Measurements from ENCODE around the gene CRACR2B. TPM values are rescaled to one million over a fixed set of nuclear protein-coding genes. Genes with fewer than 3 reads are reported as not detected.

CRACR2B gene
- total and polyA plus RNA-seq, 2 of the 8 experiments (the other 6 are each of a cell fraction or from before 2014, with no cell fraction given): 18.2 to 26.4 TPM

DNA sequence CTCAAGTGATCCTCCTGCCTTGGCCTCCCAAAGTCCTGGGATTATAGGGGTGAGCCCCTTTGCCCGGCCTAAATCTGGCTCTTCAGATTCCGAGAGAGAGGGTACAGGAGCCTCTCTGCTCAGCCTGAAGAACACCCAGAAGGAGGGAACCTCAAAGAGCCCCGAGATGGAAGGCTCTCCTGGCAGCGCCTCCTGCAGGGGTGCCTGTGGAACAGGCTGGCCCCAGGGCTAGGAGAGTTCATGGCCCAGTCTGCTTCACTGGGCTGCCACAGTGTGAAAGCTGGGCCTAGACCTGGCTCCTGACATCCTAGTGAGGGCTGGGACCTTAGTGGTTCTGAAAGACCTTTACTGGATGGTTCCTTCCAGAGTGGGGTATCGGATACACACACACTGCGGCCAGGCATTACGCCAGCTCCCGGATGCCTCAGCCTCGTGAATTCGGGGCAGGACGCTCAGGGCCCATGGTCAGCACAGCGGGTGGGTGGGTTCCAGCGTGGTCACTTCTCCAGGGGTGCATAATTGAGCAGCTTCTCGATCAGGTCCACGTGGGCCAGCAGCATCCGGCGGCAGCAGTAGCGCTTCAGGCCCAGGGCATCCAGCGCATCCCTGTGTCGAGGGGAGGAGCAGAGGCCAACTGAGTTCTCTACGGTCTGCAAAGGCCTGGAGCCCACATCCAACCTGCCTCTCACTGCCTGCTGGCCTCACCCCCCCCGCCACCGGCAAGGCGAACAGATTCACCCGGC is 12.3 kb downstream of the CRACR2B start:
- Histone ChIP-seq H3K79me1 (ENCODE audit: low read depth, low read length) (peaks cover 9% of the 10 kb centered on the region; the same call in 1 of the 2 replicates), H2BK15ac (ENCODE audit: low read length) (no peak overlapping the region), H3K23me2 (ENCODE audit: low read depth, low read length) (peaks cover 20% of the 10 kb centered on the region; the same call in 1 of the 2 replicates), H3K4ac (replicated peaks; ENCODE audit: insufficient read length, low read depth, low read length) (no peak overlapping the region), H3K18ac (ENCODE audit: extremely low read depth, low read length) (no peak overlapping the region), H3K4me2 (ENCODE audit: insufficient read depth in 1 of 2, low read depth in 2 of 2, low read length in 2 of 2) (no peak overlapping the region; a peak in 1 of 4 replicates), H4K20me1 (replicated peaks in 1 of 2; ENCODE audit: control insufficient read depth in 1 of 2, insufficient read depth in 2 of 2, low read length in 2 of 2) (peaks cover 5 to 38% of the 10 kb centered on the region in 2 experiments), H2BK5ac (ENCODE audit: low read depth, low read length) (no peak overlapping the region), H3K79me2 (ENCODE audit: control insufficient read depth in 1 of 2, insufficient read depth in 2 of 2, low read length in 2 of 2) (peaks cover 0 to 18% of the 10 kb centered on the region in 2 experiments; a peak in 2 of 4 replicates), H3K9ac (replicated peaks in 1 of 4; ENCODE audit: extremely low read depth in 1 of 4, low read depth in 3 of 4, low read length in 3 of 4) (no peak overlapping the region), H3K56ac (replicated peaks; ENCODE audit: insufficient read length, low read depth, low read length) (no peak overlapping the region), H4K5ac (ENCODE audit: insufficient read length, low read depth, low read length) (no peak overlapping the region), H2BK12ac (ENCODE audit: low read depth, low read length) (no peak overlapping the region), H4K8ac (ENCODE audit: extremely low read depth, insufficient read depth, low read length) (no peak overlapping the region), H3K4me3 (ENCODE audit: extremely low read depth in 1 of 4, insufficient read depth in 2 of 4, low read depth in 3 of 4, low read length in 4 of 4) (no peak overlapping the region), H2BK120ac (replicated peaks; ENCODE audit: low read depth, low read length) (no peak overlapping the region), H4K91ac (replicated peaks; ENCODE audit: insufficient read length, low read length) (no peak overlapping the region), H3K27ac (ENCODE audit: low read depth, low read length) (no peak overlapping the region), H2AFZ (ENCODE audit: low read length) (no peak overlapping the region), H3K9me3 (ENCODE audit: insufficient read depth in 2 of 2, low read depth in 1 of 2, low read length in 1 of 2) (no peaks in the 10 kb centered on the region), H3K36me3 (ENCODE audit: control insufficient read depth in 2 of 4, insufficient read depth in 4 of 4, low read length in 3 of 4) (peaks cover 10 to 30% (median 24%) of the 10 kb centered on the region in 4 experiments; a peak in 7 of 8 replicates), H3K23ac (ENCODE audit: insufficient read length) (no peak overlapping the region), H2BK20ac (ENCODE audit: low read length) (no peak overlapping the region), H3K4me1 (replicated peaks in 1 of 4; ENCODE audit: control insufficient read depth in 3 of 4, insufficient read depth in 4 of 4, low read length in 3 of 4) (peaks cover 0 to 19% (median 13%) of the 10 kb centered on the region in 4 experiments; a peak in 6 of 7 replicates), H2AK5ac (ENCODE audit: low read depth, low read length) (no peak overlapping the region), H3K14ac (ENCODE audit: insufficient read length) (no peak overlapping the region), H3K27me3 (replicated peaks in 1 of 4; ENCODE audit: control insufficient read depth in 3 of 4, extremely low read depth in 1 of 4, insufficient read depth in 3 of 4, low read length in 3 of 4) (no peaks in the 10 kb centered on the region)
- ChIA-PET POLR2A (ENCODE audit: partially characterized antibody) (interaction anchor here (0.8 to 40.4 kb wide), 3 partner anchors 17 to 63 kb away, joined by 4 to 1917 read pairs (median 234); partner anchors contain the start of genes CD151, CEND1, CRACR2B and PIDD1), CTCF (ENCODE audit: partially characterized antibody) (interaction anchor here (0.6 to 5.2 kb wide), 11 partner anchors 8 to 233 kb away, joined by 3 to 26 read pairs (median 5); partner anchors contain the start of genes CRACR2B and PNPLA2)
- FAIRE-seq (no peak), DNase-seq (ENCODE audit: low read depth in 1 of 2, low spot score in 2 of 2) (no peak)
- 95% methylated on average over 24 of the region's 25 CpGs; no CpG with 5 or more reads in 1 of the 2 experiments for WGBS, 2 experiments (ENCODE audit: extremely low coverage in 1 of 2, insufficient coverage in 1 of 2, insufficient read length in 1 of 2, insufficient replicate concordance in 2 of 2, low coverage in 1 of 2, low lambda C conversion rate in 2 of 2, missing lambda C conversion rate in 1 of 2)
- TF ChIP-seq POLR2AphosphoS5 (IDR thresholded peaks at IDR 0.05; ENCODE audit: low read depth, low read length) (peak; percentile 43), RXRA (IDR thresholded peaks at IDR 0.05; ENCODE audit: insufficient read depth, low read depth, low read length) (no peak), JUN (IDR thresholded peaks at IDR 0.05; ENCODE audit: low read depth, low read length) (no peak), GTF2F1 (IDR thresholded peaks at IDR 0.05; ENCODE audit: borderline replicate concordance, low read depth, low read length) (no peak), NRF1 (IDR thresholded peaks at IDR 0.05; ENCODE audit: low read depth, low read length) (no peak), SRF (IDR thresholded peaks at IDR 0.05; ENCODE audit: low read depth, low read length) (no peak), CEBPB (IDR thresholded peaks at IDR 0.05; ENCODE audit: low read depth, low read length) (no peak), ASH2L (IDR thresholded peaks at IDR 0.05; ENCODE audit: low read length) (no peak), SIX5 (IDR thresholded peaks at IDR 0.05; ENCODE audit: low read depth, low read length) (peak; percentile 3; the same call in 1 of the 2 replicates), RAD21 (IDR thresholded peaks at IDR 0.05 in 1 of 2, conservative IDR thresholded peaks at IDR 0.05 in 1 of 2; ENCODE audit: low read depth in 2 of 2, low read length in 2 of 2) (peak; percentile 17 to 32; a peak in 3 of 4 replicates), SIRT6 (IDR thresholded peaks at IDR 0.05; ENCODE audit: low read length) (no peak)

Data from H1 (cell line).